NCI-H69 (cell line): ENCODE measurements around the gene PLA1A.

Source experiments
- DNase-seq: peaks from one replicate; lab custom pipeline; 2025; lab: John Stamatoyannopoulos, UW

PLA1A gene

GRCh38 chr3:119637679-119638477, 40.2 kb downstream of the PLA1A start:
- DNase-seq, result no peak

DNA sequence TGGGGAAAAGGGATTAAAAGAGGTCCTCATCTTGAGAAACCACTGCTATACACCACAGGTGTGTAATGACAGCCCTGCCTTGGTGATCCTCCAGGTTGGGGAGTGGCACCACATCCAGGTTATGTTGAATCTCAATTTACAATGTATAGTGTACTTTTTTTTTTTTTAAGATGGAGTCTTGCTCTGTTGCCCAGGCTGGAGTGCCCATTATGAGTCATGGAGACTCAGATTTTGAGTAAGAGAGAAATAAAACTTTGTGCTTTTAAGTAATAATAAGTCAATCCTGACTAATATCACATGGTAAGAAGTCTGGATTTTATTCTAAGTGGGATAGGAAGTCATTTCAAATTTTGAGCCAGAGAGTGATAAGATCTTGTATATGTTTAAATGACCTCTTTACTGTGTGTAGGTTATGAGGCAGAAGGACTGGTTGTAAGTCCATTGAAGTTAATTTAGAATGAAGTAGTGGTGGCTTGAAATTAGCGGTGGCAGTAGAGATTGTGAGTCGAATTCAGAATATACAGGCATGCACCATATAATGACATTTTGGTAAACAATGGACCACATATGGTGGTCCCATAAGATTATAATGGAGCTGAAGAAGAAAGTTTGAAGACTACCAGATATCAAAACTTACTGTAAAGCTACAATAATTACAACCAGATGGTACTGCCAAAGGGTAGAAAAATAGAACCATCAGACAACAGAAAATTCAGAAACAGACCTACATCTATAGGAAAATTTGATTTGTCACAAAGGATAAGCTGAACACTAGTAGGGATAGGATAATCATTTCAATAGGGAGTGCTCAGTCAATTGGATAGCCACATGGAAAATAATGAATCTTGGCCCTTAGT, 42.0 kb downstream of the PLA1A start:
- no peak for DNase-seq

- DNase-seq, result no peak
Measured at GRCh38 chr3:119641416-119641815, 43.7 kb downstream of the PLA1A start.

DNA sequence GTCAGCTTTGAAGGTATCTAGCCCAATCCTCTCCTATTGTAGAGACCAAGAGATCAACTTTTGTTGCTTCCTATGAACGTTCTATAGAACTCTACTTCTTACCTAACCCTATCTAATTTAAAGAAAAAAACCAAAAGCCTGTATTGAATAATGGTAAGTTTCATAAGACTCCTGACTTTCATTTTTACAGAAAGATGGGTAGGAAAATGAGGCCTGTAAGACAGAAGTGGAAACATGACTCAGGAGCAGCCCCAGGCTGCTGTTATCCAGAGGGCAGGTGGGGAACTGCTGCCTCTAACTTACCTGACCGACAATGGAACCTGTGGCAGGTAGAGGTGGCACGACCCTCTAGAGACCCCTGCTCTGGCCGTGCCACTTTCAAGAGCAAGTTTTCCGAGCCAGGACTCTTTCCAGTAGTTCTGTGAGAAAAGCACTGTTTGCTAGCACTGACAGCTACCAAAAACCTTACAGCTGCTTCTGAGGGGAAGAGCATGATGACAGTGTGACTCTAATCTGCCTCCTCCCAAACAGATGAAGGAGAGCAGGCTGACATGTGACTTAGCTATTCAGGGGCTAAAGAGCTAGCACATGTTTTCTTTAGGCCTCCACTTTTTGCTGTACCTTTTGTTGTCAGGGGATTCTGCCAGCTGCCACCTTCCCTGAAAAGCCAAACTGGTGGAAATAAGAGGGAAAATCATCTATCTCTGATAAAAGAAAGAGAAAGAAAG, 45.2 kb downstream of the PLA1A start:
- DNase-seq, result no peak

DNA sequence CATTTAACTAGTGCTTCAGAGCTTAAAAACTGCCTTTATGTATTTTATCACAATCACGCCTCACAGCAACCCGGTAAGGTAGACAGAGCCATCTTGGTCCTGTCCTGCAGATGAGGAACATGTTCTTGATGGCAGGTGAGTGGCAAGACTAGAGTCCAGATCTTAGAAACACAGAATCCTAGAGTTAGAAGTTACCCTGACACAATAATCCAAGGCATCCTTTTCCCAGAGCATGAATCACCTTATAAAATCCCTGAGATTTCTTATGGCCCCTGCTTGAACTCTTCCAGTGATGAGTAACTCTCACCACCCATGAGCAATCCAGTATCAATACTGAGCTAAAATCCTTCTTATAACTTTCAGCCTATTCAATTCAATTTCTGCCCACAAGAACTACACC, 45.8 kb downstream of the PLA1A start:
- DNase-seq, result no peak

- no peak for DNase-seq
Measured at GRCh38 chr3:119644481-119644880, 46.8 kb downstream of the PLA1A start.

- no peak for DNase-seq
Measured at GRCh38 chr3:119645813-119646212, 48.1 kb downstream of the PLA1A start.

- no peak for DNase-seq
Measured at GRCh38 chr3:119647171-119647570, 49.5 kb downstream of the PLA1A start.

DNA sequence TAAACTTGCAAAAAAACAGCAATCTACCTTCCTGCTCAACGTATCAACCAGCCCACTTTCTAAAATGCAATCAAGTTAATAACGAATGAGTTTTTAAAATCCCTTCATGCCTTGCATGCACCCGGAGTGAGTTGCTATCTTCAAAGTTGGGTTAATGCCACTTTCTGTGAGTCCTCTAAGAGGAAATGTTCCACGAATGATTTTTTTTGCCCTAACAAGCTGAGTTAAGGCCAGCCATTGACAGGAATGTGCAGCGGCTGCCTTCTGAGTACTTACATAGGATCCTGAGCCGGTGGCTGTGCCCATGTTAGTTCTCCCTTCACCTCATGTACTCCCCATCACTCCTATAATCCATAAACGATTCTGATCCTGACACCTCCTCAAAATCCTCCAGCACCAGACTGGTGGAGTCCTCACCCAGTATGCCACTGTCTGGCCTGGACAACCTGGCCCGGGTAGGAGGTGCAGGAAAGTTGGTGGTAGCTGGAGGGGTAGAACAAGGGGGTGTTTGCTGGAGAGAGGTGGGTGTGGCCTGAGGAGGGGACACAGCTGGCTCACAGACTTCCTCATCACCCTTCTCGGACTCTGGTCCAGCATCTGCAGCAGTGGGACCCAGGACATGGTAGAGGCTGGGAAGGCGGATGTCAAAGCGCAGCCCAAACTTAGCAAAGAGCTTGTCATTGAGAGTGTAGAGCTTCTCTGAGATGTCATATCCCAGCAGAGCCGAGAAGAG, 50.3 kb downstream of the PLA1A start:
- no peak for DNase-seq

- no peak for DNase-seq
Measured at GRCh38 chr3:119649761-119650160, 52.1 kb downstream of the PLA1A start.

GRCh38 chr3:119652306-119653033, 54.8 kb downstream of the PLA1A start:
- DNase-seq, result no peak

DNA sequence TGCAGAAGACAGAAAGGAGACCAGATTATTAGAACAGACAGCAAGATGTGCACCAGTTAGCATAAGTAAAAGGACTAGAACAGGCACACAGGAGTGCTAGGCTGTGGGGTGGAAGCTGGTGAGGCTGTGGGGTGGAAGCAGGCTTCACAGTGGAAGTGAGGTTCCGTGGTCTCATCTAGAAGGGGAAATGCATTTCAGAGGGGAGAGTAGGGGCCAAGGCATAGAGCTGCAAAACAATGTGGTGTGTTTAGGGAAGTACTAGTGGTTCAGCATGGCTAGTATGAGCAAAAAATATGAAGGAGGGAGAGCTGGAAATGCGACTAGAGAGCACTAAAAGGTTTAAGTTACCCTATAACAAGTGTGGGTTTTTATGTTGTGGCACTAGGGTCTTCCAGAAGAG, 56.2 kb downstream of the PLA1A start:
- no peak for DNase-seq

GRCh38 chr3:119657887-119658702, 60.4 kb downstream of the PLA1A start:
- DNase-seq, result no peak

- DNase-seq, result no peak
Measured at GRCh38 chr3:119658994-119659393, 61.3 kb downstream of the PLA1A start.

DNA sequence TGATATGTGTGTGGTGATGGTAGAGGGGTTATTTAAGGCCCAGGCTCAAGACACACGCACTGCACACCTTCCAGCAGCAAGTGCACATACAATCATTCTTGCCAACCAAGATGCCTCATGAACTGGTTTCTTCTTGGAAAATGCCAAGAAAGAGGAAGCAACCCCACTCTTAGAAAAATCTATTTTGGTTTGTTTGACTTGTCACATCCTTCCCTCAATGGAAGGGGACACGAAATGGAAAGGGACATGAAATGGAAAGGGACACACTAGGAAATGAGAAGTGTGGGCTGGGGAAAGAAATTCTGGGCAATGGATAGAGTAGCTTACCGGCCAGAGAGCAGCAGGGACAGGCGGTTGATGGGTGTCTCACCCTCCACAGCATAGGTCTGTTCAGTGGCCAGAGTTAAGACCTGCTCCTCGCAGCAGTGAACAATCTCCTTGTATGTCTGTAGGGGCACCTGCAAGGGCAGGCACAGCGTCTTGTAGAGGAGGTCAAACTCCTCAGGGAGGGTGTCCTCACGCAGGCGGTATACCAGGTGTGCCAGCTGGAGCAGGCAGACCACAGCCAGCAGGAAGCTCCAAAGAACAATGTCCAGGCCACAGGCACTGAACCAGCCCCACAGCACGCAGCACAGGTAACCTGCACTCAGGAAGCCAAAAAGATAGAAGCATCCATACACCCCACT, 62.1 kb downstream of the PLA1A start:
- DNase-seq, result no peak

- no peak for DNase-seq
Measured at GRCh38 chr3:119660474-119661440, 63.1 kb downstream of the PLA1A start, which contains the start of gene POPDC2. POPDC2 (minus strand) TSS chr3:119660589; CDS start chr3:119660423, 166 bp downstream.

DNA sequence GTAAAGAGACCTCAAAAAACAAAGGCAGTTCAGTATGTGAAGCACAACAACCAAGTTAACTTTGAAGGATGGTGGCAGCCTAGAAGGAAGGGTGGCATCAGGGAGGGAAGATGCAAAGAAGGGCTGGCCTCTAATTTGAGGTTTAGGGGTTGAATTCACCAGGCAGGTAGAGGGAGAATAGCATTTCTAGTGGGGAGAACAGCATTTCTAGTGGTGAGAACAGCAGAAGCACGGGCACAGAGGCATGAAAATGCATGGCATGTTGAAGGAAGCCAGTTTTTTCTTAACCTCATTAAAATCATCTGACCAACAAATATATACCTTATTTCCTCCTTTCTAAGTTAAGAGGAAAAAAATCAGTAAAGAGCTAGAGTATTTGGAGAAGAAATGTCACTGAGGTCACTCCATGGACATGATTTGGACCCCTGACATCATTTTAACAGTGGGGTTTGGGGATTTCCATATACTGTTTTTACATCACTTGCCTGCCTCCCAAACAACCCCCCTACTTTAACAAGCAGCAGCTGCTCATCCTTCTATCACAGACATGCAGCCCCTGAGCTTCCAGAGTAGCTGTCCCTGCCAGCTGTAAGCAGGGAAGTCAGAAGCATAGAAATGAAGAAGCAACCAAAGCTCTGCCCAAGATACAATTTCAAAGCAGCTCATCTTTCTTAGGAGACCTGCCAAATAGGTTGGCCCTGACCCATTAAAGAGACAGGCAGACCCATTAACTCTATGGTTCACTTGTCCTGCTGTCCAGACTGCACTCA, 65.1 kb downstream of the PLA1A start:
- DNase-seq, result no peak

GRCh38 chr3:119663885-119664284, 66.2 kb downstream of the PLA1A start:
- no peak for DNase-seq
